ENCODE results near the gene ADNP. TPM values are rescaled to one million over a fixed set of nuclear protein-coding genes. Genes with fewer than 3 reads are reported as not detected.
A peak's percentile ranks its signal among the peaks of the same experiment; 100 is the strongest.

ADNP gene
- 36.7 and 54.9 TPM in 2 replicates for polyA plus RNA-seq (2011; rRNA removed)
- polyA plus RNA-seq (2012; cell fraction: cytosol; rRNA removed), result 14.3 and 15.8 TPM in 2 replicates
- 14.8 and 22.2 TPM in 2 replicates for polyA plus RNA-seq (2012; cell fraction: nucleus; rRNA removed)
- polyA plus RNA-seq (2017; fragmentation: RNase III; extraction: RNeasy Plus Mini Kit Qiagen cat#74134 plus additional on column Dnase treatment), result 37.2 to 40.9 TPM (median 38.1 TPM) in 3 replicates
- 58.0 and 60.5 TPM in 2 replicates for polyA minus RNA-seq (2011; rRNA and poly(A)+ RNA removed)

DNA sequence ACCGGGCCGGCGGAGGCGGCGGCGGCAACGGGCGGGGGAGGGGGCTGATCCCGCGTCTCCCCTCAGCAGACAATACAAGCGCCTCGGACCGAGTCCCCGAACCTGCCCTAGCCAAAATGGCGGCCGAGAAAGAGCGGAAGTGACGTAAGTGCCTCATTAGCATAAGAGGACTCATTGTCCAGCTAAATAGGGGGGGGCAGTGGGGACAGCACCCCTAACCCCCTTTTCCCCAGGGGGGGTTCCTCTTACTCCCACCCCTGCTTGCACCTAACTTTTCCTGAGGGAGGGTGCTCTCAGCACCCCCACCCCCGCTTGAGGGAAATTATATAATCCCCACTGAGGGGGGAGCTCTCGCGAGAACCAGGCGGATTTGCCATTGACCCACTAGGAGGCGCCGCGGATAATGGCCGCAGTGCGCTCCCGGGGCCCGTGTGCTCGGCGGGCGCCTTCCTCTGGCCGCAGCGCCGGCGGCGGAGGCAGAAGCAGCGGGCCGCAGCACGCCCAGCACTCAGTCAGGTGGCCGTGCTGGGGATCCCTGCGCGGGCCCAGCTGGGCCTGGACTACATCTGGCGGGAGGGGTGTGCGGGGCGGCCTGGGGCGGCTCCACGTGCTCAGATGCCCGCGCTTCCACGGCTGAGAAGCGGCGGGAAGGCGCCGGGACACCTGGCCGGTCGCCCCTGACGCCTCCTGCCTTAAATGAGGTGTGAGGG, at the start of gene ADNP:
ADNP (minus strand) TSS at position 132 of the 710 bp plus-strand sequence. CDS start 27,441 bp downstream, outside the sequence.
- FAIRE-seq (no peak), ATAC-seq (peak; percentile 70 to 81), DNase-seq (ENCODE audit: low read depth in 1 of 2, low spot score in 1 of 2) (peak; percentile 58 to 96)
- H3K4me3 ChIP-seq, result peak within 1 kb of the TSS; percentile 83
- peak within 1 kb of the TSS; percentile 96 for H3K4me2 ChIP-seq
- no peaks in the 10 kb centered on the region for H3K9me3 ChIP-seq
- WGBS (ENCODE audit: missing lambda C conversion rate), result 3% methylated on average over 13 of the region's 58 CpGs
- POLR2A ChIA-PET, result interaction anchor here (0.6 to 3.9 kb wide), 16 partner anchors 9 to 429 kb away, joined by 3 to 34 read pairs (median 4); partner anchors contain the start of genes BCAS4, DPM1 and MOCS3
- peak within 1 kb of the TSS; percentile 98 to 99 for H3K27ac ChIP-seq
- H3K4me1 ChIP-seq, result peaks cover 36% of the 10 kb centered on the region
- CTCF ChIA-PET, result interaction anchor here (0.6 to 14.1 kb wide), 20 partner anchors 9 to 403 kb away, joined by 3 to 187 read pairs (median 4); partner anchors contain the start of genes BCAS4, DPM1 and MOCS3
- TF ChIP-seq FOSB (CRISPR knock-in tag; IDR thresholded peaks at IDR 0.05), result no peak
- TF ChIP-seq, protein P1, sequence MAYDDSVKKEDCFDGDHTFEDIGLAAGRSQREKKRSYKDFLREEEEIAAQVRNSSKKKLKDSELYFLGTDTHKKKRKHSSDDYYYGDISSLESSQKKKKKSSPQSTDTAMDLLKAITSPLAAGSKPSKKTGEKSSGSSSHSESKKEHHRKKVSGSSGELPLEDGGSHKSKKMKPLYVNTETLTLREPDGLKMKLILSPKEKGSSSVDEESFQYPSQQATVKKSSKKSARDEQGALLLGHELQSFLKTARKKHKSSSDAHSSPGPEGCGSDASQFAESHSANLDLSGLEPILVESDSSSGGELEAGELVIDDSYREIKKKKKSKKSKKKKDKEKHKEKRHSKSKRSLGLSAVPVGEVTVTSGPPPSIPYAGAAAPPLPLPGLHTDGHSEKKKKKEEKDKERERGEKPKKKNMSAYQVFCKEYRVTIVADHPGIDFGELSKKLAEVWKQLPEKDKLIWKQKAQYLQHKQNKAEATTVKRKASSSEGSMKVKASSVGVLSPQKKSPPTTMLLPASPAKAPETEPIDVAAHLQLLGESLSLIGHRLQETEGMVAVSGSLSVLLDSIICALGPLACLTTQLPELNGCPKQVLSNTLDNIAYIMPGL (CRISPR knock-in tag; IDR thresholded peaks at IDR 0.05; ENCODE audit: borderline replicate concordance), result peak; percentile 98
- TF ChIP-seq GATA3 (IDR thresholded peaks at IDR 0.05; ENCODE audit: borderline replicate concordance), result peak; percentile 61; the same call in 1 of the 2 replicates
- TF ChIP-seq, protein P2, sequence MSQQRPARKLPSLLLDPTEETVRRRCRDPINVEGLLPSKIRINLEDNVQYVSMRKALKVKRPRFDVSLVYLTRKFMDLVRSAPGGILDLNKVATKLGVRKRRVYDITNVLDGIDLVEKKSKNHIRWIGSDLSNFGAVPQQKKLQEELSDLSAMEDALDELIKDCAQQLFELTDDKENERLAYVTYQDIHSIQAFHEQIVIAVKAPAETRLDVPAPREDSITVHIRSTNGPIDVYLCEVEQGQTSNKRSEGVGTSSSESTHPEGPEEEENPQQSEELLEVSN (IDR thresholded peaks at IDR 0.05; ENCODE audit: borderline replicate concordance, low read depth), result peak; percentile 98
- TF ChIP-seq ESRRA (IDR thresholded peaks at IDR 0.05; ENCODE audit: borderline replicate concordance, low read length), result no peak
- peak; percentile 98 for TF ChIP-seq MYC (IDR thresholded peaks at IDR 0.05; ENCODE audit: borderline replicate concordance, low read length)
- peak; percentile 69 for TF ChIP-seq TFCP2L1 (CRISPR knock-in tag; IDR thresholded peaks at IDR 0.05)
- TF ChIP-seq TP53 (CRISPR knock-in tag; IDR thresholded peaks at IDR 0.05), result peak; percentile 97
- peak; percentile 72; the same call in 1 of the 2 replicates for TF ChIP-seq PHF8 (IDR thresholded peaks at IDR 0.05; ENCODE audit: borderline replicate concordance, low read depth)
- peak; percentile 6 for TF ChIP-seq MAFK (IDR thresholded peaks at IDR 0.05; ENCODE audit: partially characterized antibody)
- 0 out of 2 replicates have a peak, but pooled peaks have one; percentile 26 for TF ChIP-seq HDAC2 (IDR thresholded peaks at IDR 0.05)
- no peak for TF ChIP-seq NR3C1 (IDR thresholded peaks at IDR 0.05)
- TF ChIP-seq, protein P3, sequence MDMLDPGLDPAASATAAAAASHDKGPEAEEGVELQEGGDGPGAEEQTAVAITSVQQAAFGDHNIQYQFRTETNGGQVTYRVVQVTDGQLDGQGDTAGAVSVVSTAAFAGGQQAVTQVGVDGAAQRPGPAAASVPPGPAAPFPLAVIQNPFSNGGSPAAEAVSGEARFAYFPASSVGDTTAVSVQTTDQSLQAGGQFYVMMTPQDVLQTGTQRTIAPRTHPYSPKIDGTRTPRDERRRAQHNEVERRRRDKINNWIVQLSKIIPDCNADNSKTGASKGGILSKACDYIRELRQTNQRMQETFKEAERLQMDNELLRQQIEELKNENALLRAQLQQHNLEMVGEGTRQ (IDR thresholded peaks at IDR 0.05), result peak; percentile 72
- peak in 1 of 2 experiments; percentile 9; a peak in 1 of 4 replicates for TF ChIP-seq CEBPB (IDR thresholded peaks at IDR 0.05)
- TF ChIP-seq EHF (CRISPR knock-in tag; IDR thresholded peaks at IDR 0.05), result peak; percentile 97
- TF ChIP-seq JUN (IDR thresholded peaks at IDR 0.05), result peak in 1 of 2 experiments; percentile 91; a peak in 4 of 5 replicates
- TF ChIP-seq, protein P4, sequence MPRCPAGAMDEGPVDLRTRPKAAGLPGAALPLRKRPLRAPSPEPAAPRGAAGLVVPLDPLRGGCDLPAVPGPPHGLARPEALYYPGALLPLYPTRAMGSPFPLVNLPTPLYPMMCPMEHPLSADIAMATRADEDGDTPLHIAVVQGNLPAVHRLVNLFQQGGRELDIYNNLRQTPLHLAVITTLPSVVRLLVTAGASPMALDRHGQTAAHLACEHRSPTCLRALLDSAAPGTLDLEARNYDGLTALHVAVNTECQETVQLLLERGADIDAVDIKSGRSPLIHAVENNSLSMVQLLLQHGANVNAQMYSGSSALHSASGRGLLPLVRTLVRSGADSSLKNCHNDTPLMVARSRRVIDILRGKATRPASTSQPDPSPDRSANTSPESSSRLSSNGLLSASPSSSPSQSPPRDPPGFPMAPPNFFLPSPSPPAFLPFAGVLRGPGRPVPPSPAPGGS (IDR thresholded peaks at IDR 0.05), result peak; percentile 72; the same call in 1 of the 3 replicates
- peak; percentile 73 for TF ChIP-seq RFX5 (IDR thresholded peaks at IDR 0.05)
- peak; percentile 84; the same call in 1 of the 2 replicates for TF ChIP-seq HOXA7 (CRISPR knock-in tag; IDR thresholded peaks at IDR 0.05)
- TF ChIP-seq SMC3 (IDR thresholded peaks at IDR 0.05), result peak; percentile 22; the same call in 1 of the 3 replicates
- no peak; the same call in 1 of the 2 replicates for TF ChIP-seq ZSCAN20 (CRISPR knock-in tag; IDR thresholded peaks at IDR 0.05)
- no peak for TF ChIP-seq BHLHE40 (IDR thresholded peaks at IDR 0.05; ENCODE audit: low read depth, low read length)
- no peak for TF ChIP-seq EHMT2 (IDR thresholded peaks at IDR 0.05; ENCODE audit: low read depth)
- no peak for TF ChIP-seq KDM5A (IDR thresholded peaks at IDR 0.05)
- TF ChIP-seq MAZ (IDR thresholded peaks at IDR 0.05; ENCODE audit: borderline replicate concordance, low read depth, low read length), result no peak
- 0 out of 2 replicates have a peak, but pooled peaks have one; percentile 77 for TF ChIP-seq POLR2AphosphoS2 (conservative IDR thresholded peaks at IDR 0.05; ENCODE audit: low read length)
- TF ChIP-seq EP300 (IDR thresholded peaks at IDR 0.05), result peak in 1 of 2 experiments; percentile 16; a peak in 1 of 5 replicates
- TF ChIP-seq, protein P5, sequence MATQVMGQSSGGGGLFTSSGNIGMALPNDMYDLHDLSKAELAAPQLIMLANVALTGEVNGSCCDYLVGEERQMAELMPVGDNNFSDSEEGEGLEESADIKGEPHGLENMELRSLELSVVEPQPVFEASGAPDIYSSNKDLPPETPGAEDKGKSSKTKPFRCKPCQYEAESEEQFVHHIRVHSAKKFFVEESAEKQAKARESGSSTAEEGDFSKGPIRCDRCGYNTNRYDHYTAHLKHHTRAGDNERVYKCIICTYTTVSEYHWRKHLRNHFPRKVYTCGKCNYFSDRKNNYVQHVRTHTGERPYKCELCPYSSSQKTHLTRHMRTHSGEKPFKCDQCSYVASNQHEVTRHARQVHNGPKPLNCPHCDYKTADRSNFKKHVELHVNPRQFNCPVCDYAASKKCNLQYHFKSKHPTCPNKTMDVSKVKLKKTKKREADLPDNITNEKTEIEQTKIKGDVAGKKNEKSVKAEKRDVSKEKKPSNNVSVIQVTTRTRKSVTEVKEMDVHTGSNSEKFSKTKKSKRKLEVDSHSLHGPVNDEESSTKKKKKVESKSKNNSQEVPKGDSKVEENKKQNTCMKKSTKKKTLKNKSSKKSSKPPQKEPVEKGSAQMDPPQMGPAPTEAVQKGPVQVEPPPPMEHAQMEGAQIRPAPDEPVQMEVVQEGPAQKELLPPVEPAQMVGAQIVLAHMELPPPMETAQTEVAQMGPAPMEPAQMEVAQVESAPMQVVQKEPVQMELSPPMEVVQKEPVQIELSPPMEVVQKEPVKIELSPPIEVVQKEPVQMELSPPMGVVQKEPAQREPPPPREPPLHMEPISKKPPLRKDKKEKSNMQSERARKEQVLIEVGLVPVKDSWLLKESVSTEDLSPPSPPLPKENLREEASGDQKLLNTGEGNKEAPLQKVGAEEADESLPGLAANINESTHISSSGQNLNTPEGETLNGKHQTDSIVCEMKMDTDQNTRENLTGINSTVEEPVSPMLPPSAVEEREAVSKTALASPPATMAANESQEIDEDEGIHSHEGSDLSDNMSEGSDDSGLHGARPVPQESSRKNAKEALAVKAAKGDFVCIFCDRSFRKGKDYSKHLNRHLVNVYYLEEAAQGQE (IDR thresholded peaks at IDR 0.05), result peak; percentile 96
- TF ChIP-seq HEYL (CRISPR knock-in tag; IDR thresholded peaks at IDR 0.05), result peak; percentile 87
- no peak for TF ChIP-seq ZFP36 (IDR thresholded peaks at IDR 0.05; ENCODE audit: borderline replicate concordance, partially characterized antibody)
